Sigmoid colon (tissue), 4 donors: ENCODE results near the gene KCNJ15.

Source experiments
- POLR2A ChIP-seq, 2 donors: fragments of 450-650 bp; IDR thresholded peaks; one replicate each; pipeline ENCODE4 v1.6.1; 2016; ENCODE audit warnings: antibody characterized with exemption in 2 of 2, mild to moderate bottlenecking in 2 of 2, moderate library complexity in 2 of 2
- POLR2AphosphoS5 ChIP-seq, 4 donors: sonication (generic); formaldehyde crosslinking; IDR thresholded peaks; one replicate each; pipeline ENCODE4 v1.6.1; 2017; ENCODE audit warnings: antibody characterized with exemption in 4 of 4

GRCh38 chr21:38297194-38297631 is 40.4 kb downstream of the KCNJ15 start:
- TF ChIP-seq POLR2A (IDR thresholded peaks at IDR 0.05) (no peak), POLR2AphosphoS5 (IDR thresholded peaks at IDR 0.05) (no peak)
